Lower lobe of right lung (tissue), 2 donors: ENCODE data around the gene IKZF3. TPM values are rescaled to one million over a fixed set of nuclear protein-coding genes. Genes with fewer than 3 reads are reported as not detected.

ENCODE experiments used
- ATAC-seq, 2 donors: fragments of 200-7000 bp; cut with Tn5 transposase; one replicate each; pipeline ENCODE4 v1.9.1; 2020 to 2022; ENCODE audit warnings: mild to moderate bottlenecking in 2 of 2, moderate library complexity in 2 of 2
- DNase-seq: peaks from one replicate; pipeline ENCODE4 v3.0.0-alpha.2; 2020
- H3K27ac ChIP-seq: fragments of 200-600 bp; one replicate; pipeline ENCODE4 v1.8.0; 2022
- H3K27me3 ChIP-seq: fragments of 200-600 bp; one replicate; pipeline ENCODE4 v1.8.0; 2022; ENCODE audit warnings: low read depth
- H3K36me3 ChIP-seq: fragments of 200-600 bp; one replicate; pipeline ENCODE4 v1.8.0; 2022; ENCODE audit warnings: mild to moderate bottlenecking
- H3K4me1 ChIP-seq: fragments of 200-600 bp; one replicate; pipeline ENCODE4 v1.8.0; 2022
- H3K4me3 ChIP-seq: fragments of 200-600 bp; one replicate; pipeline ENCODE4 v1.8.0; 2022; ENCODE audit warnings: mild to moderate bottlenecking
- H3K9me3 ChIP-seq: fragments of 200-600 bp; one replicate; pipeline ENCODE4 v1.8.0; 2022
- CTCF ChIP-seq: fragments of 200-600 bp; IDR thresholded peaks from one replicate; pipeline ENCODE4 v1.8.0; 2022; ENCODE audit warnings: antibody characterized with exemption, mild to moderate bottlenecking
- intact Hi-C: fragments of 100-400 bp; cut with DNase I; formaldehyde crosslinking; loops from one replicate; pipeline ENCODE4 v1.11.0; 2022
- total RNA-seq: library from RNA; stranded (reverse); fragmentation: NEBNext Ultra II Directional; extraction: Animal tissue kit (Norgen Biotek cat#: 25700); gene quantifications from one replicate; pipeline ENCODE4 v1.2.1, GENCODE V29; 2021
- donor health status: DM: no; HTN: yes; CAD: no; lungs with severe emphysema.

The IKZF3 gene
- total RNA-seq, 1 donor from 2014 or later = 7.1 TPM

GRCh38 chr17:39808409-39808997 is 55.6 kb downstream of the IKZF3 start:
- no peak for DNase-seq
- H3K27me3 ChIP-seq = no peaks in the 10 kb centered on the region
- TF ChIP-seq CTCF = no peak
- H3K27ac ChIP-seq = no peak overlapping the region
- H3K4me3 ChIP-seq = no peak overlapping the region
- intact Hi-C loops = no loop called here
- peak in 1 of 2 donors; percentile 26 for ATAC-seq
- no peaks in the 10 kb centered on the region for H3K4me1 ChIP-seq
- H3K9me3 ChIP-seq = no peaks in the 10 kb centered on the region
- no peaks in the 10 kb centered on the region for H3K36me3 ChIP-seq

GRCh38 chr17:39804839-39805238 is 59.3 kb downstream of the IKZF3 start:
- H3K4me3 ChIP-seq = no peak overlapping the region
- intact Hi-C loops = no loop called here
- no peaks in the 10 kb centered on the region for H3K9me3 ChIP-seq
- DNase-seq (no peak), ATAC-seq (no peak)
- no peak overlapping the region for H3K27ac ChIP-seq
- H3K27me3 ChIP-seq = no peaks in the 10 kb centered on the region
- TF ChIP-seq CTCF = no peak
- no peaks in the 10 kb centered on the region for H3K4me1 ChIP-seq
- no peaks in the 10 kb centered on the region for H3K36me3 ChIP-seq

GRCh38 chr17:39801055-39801454 is 63.1 kb downstream of the IKZF3 start:
- no peaks in the 10 kb centered on the region for H3K36me3 ChIP-seq
- ATAC-seq = no peak
- no peak for DNase-seq
- H3K4me1 ChIP-seq = no peaks in the 10 kb centered on the region
- no peaks in the 10 kb centered on the region for H3K27me3 ChIP-seq
- H3K27ac ChIP-seq = no peak overlapping the region
- intact Hi-C loops = no loop called here
- no peak for TF ChIP-seq CTCF
- H3K9me3 ChIP-seq = no peaks in the 10 kb centered on the region
- H3K4me3 ChIP-seq = no peak overlapping the region

- Histone ChIP-seq H3K36me3 (no peaks in the 10 kb centered on the region), H3K27ac (no peak overlapping the region), H3K4me3 (no peak overlapping the region), H3K27me3 (no peaks in the 10 kb centered on the region), H3K4me1 (no peaks in the 10 kb centered on the region), H3K9me3 (no peaks in the 10 kb centered on the region)
- no peak for TF ChIP-seq CTCF
- ATAC-seq (peak in 1 of 2 donors; percentile 21), DNase-seq (no peak)
- intact Hi-C loops = no loop called here
Observed at GRCh38 chr17:39800540-39800939, 63.6 kb downstream of the IKZF3 start.

GRCh38 chr17:39799395-39799794 is 64.7 kb downstream of the IKZF3 start:
- intact Hi-C loops = no loop called here
- Histone ChIP-seq H3K27ac (no peak overlapping the region), H3K4me3 (no peak overlapping the region), H3K36me3 (no peaks in the 10 kb centered on the region), H3K27me3 (no peaks in the 10 kb centered on the region), H3K4me1 (no peaks in the 10 kb centered on the region), H3K9me3 (no peaks in the 10 kb centered on the region)
- DNase-seq (no peak), ATAC-seq (no peak)
- TF ChIP-seq CTCF = no peak
